ENCODE results near the gene DUSP1. TPM values are rescaled to one million over a fixed set of nuclear protein-coding genes. Genes with fewer than 3 reads are reported as not detected.

DUSP1 gene
- total RNA-seq, 1 donor: 3,538 TPM

GRCh38 chr5:172749881-172750633, 20.9 kb downstream of the DUSP1 start:
- no peaks in the 10 kb centered on the region for H3K27me3 ChIP-seq (ENCODE audit: insufficient read depth, low read length)
- H3K9me3 ChIP-seq (ENCODE audit: low read depth, low read length): no peaks in the 10 kb centered on the region
- H3K4me3 ChIP-seq (ENCODE audit: low read length): no peak overlapping the region
- peaks cover 6% of the 10 kb centered on the region for H3K4me1 ChIP-seq (ENCODE audit: insufficient read depth, low read length)

GRCh38 chr5:172749076-172749475, 21.9 kb downstream of the DUSP1 start:
- H3K4me1 ChIP-seq (ENCODE audit: insufficient read depth, low read length): peaks cover 6% of the 10 kb centered on the region
- no peaks in the 10 kb centered on the region for H3K27me3 ChIP-seq (ENCODE audit: insufficient read depth, low read length)
- no peak overlapping the region for H3K4me3 ChIP-seq (ENCODE audit: low read length)
- H3K9me3 ChIP-seq (ENCODE audit: low read depth, low read length): no peaks in the 10 kb centered on the region

DNA sequence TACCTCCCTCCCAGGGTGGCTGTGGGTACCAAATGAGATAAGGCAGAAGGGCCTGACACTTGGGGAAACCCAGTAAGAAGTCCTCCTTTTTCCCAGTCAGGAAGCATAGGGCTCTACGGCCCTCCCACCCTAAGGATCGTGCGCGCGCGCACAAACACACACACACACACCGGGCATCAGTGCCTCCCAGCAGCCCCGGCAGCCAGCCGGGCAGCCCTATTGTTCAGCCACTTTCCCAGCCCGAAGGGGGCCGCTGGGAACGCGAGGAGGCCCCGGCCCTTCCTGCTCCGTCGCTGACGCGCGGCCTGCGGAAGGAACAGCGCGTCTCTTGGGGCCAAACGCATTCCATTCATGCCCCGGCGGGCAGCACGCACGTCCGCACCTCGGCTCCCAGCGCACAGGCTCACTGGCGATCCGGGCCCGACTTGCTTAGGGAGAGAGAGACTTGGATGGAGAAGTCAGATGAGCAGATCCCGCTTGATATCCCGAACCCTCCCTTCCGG, 22.6 kb downstream of the DUSP1 start:
- H3K4me1 ChIP-seq (ENCODE audit: insufficient read depth, low read length): peaks cover 6% of the 10 kb centered on the region

GRCh38 chr5:172747471-172747870, 23.5 kb downstream of the DUSP1 start:
- peaks cover 6% of the 10 kb centered on the region for H3K4me1 ChIP-seq (ENCODE audit: insufficient read depth, low read length)
- H3K4me3 ChIP-seq (ENCODE audit: low read length): no peak overlapping the region
- H3K9me3 ChIP-seq (ENCODE audit: low read depth, low read length): no peaks in the 10 kb centered on the region
- no peaks in the 10 kb centered on the region for H3K27me3 ChIP-seq (ENCODE audit: insufficient read depth, low read length)

More for the DNA sequence above, 22.6 kb downstream of the DUSP1 start:
- no peaks in the 10 kb centered on the region for H3K27me3 ChIP-seq (ENCODE audit: insufficient read depth, low read length)
- H3K9me3 ChIP-seq (ENCODE audit: low read depth, low read length): no peaks in the 10 kb centered on the region
- H3K4me3 ChIP-seq (ENCODE audit: low read length): no peak overlapping the region

- H3K9me3 ChIP-seq (ENCODE audit: low read depth, low read length): no peaks in the 10 kb centered on the region
- H3K27me3 ChIP-seq (ENCODE audit: insufficient read depth, low read length): no peaks in the 10 kb centered on the region
Observed at GRCh38 chr5:172746725-172747124, 24.3 kb downstream of the DUSP1 start.

DNA sequence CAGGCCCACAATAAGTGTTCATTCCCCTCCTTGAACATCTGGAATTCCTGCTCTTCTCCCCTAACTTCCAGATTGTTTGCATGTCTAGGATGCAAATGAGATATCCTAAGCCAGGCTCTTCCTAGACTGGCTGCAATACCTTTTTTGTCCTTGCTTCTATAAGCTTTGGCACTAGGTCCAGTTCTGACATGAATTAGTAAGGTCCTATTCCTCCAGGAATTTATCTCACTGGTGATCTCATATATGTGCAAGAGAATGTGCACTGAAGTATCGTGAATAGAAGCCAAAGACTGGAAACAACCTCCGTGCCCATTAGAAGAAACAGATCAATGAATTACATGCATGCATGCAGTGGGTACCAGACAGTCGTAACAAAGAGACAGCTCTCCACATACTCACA, 25.2 kb downstream of the DUSP1 start:
- Histone ChIP-seq H3K4me3 (ENCODE audit: low read length) (no peak overlapping the region), H3K27me3 (ENCODE audit: insufficient read depth, low read length) (no peaks in the 10 kb centered on the region)

More at GRCh38 chr5:172746725-172747124, 24.3 kb downstream of the DUSP1 start:
- Histone ChIP-seq H3K4me1 (ENCODE audit: insufficient read depth, low read length) (peaks cover 12% of the 10 kb centered on the region), H3K4me3 (ENCODE audit: low read length) (no peak overlapping the region)

DNA sequence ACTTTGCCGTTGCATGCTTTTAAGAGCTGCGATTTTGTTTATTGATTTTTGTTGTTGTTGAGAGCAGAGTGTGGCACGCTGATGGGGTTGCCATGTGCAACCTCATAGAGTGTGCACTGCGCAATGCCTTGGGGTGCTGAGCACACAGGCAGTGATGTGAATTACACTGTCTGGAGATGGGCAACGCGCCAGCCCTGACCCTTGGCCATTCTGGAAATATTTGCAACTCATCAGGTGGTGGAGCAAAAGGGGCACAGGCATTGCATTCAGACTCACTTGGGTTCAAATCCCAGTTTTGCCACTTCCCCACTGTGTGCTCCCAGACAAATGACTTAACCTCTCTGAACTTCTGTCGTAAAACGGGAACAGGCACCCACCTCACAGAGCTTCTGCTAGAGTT, 25.6 kb downstream of the DUSP1 start:
- H3K4me1 ChIP-seq (ENCODE audit: insufficient read depth, low read length): peaks cover 19% of the 10 kb centered on the region
- no peak overlapping the region for H3K4me3 ChIP-seq (ENCODE audit: low read length)
- no peaks in the 10 kb centered on the region for H3K9me3 ChIP-seq (ENCODE audit: low read depth, low read length)
- H3K27me3 ChIP-seq (ENCODE audit: insufficient read depth, low read length): no peaks in the 10 kb centered on the region

More for the DNA sequence above, 25.2 kb downstream of the DUSP1 start:
- Histone ChIP-seq H3K9me3 (ENCODE audit: low read depth, low read length) (no peaks in the 10 kb centered on the region), H3K4me1 (ENCODE audit: insufficient read depth, low read length) (peaks cover 15% of the 10 kb centered on the region)

GRCh38 chr5:172744123-172745104, 26.6 kb downstream of the DUSP1 start:
- Histone ChIP-seq H3K27me3 (ENCODE audit: insufficient read depth, low read length) (no peaks in the 10 kb centered on the region), H3K4me3 (ENCODE audit: low read length) (no peak overlapping the region), H3K9me3 (ENCODE audit: low read depth, low read length) (no peaks in the 10 kb centered on the region), H3K4me1 (ENCODE audit: insufficient read depth, low read length) (peaks cover 24% of the 10 kb centered on the region)

GRCh38 chr5:172743112-172743959, 27.7 kb downstream of the DUSP1 start:
- H3K27me3 ChIP-seq (ENCODE audit: insufficient read depth, low read length): no peaks in the 10 kb centered on the region
- no peaks in the 10 kb centered on the region for H3K9me3 ChIP-seq (ENCODE audit: low read depth, low read length)
- no peak overlapping the region for H3K4me3 ChIP-seq (ENCODE audit: low read length)
- H3K4me1 ChIP-seq (ENCODE audit: insufficient read depth, low read length): peaks cover 24% of the 10 kb centered on the region

DNA sequence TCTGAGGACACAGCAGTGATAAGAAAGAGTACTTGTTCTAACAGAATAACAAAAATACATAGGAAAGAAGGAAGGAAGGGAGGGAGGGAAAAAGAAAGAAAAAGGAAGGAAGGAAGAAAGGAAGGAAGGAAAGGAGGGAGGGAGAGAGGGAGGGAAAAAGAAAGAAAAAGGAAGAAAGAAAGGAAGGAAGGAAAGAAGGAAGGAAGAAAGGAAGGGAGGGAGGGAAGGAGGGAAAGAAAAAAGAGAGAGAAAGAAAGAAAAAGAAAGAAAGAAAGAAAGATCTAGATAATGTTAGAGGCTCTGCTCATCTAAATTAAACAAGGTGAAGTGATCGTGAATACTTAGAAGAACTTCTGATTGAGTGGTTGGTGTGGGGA, 29.8 kb downstream of the DUSP1 start:
- no peaks in the 10 kb centered on the region for H3K27me3 ChIP-seq (ENCODE audit: insufficient read depth, low read length)
- no peak overlapping the region for H3K4me3 ChIP-seq (ENCODE audit: low read length)

DNA sequence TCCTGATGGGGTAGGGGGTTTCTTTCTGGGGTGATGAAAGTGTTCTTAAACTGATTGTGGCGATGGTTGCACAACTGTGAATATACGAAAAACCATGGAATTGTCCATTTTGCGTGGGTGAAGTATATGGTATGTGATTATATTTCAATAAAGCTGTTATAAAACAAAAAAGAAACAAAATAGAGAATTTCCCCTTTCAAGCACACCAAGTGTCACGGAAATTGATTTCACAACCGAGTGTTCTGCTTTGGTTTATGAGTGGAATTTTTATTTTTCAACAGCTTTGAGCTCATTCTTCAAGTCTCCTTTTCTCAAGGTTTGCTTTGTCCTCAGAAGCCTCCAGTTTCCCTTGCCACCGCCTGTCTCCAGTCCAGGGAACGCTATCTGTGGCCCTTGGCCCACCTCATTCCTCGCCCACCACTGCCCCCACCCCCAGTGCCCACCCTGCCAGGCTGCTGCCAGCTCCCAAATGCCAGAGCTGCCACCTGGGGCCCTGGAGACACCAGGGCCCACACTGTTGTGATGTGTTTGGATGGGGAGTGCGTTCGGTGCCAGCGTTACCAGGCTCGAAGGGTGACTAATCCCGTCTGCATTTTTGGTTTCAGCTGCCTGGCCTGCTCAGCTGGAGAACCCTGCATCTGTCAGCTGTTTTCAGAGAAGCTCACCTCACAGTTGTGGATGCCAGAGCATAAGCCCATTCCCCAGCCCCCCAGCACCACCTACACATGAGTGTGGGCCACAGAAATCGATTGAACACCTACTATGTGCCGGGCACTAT, 30.4 kb downstream of the DUSP1 start:
- Histone ChIP-seq H3K4me1 (ENCODE audit: insufficient read depth, low read length) (peaks cover 24% of the 10 kb centered on the region), H3K4me3 (ENCODE audit: low read length) (no peak overlapping the region), H3K9me3 (ENCODE audit: low read depth, low read length) (no peaks in the 10 kb centered on the region), H3K27me3 (ENCODE audit: insufficient read depth, low read length) (no peaks in the 10 kb centered on the region)

More for the DNA sequence above, 29.8 kb downstream of the DUSP1 start:
- Histone ChIP-seq H3K4me1 (ENCODE audit: insufficient read depth, low read length) (peaks cover 24% of the 10 kb centered on the region), H3K9me3 (ENCODE audit: low read depth, low read length) (no peaks in the 10 kb centered on the region)

GRCh38 chr5:172739375-172739774, 31.6 kb downstream of the DUSP1 start:
- Histone ChIP-seq H3K9me3 (ENCODE audit: low read depth, low read length) (no peaks in the 10 kb centered on the region), H3K27me3 (ENCODE audit: insufficient read depth, low read length) (no peaks in the 10 kb centered on the region), H3K4me1 (ENCODE audit: insufficient read depth, low read length) (peaks cover 24% of the 10 kb centered on the region), H3K4me3 (ENCODE audit: low read length) (no peak overlapping the region)

DNA sequence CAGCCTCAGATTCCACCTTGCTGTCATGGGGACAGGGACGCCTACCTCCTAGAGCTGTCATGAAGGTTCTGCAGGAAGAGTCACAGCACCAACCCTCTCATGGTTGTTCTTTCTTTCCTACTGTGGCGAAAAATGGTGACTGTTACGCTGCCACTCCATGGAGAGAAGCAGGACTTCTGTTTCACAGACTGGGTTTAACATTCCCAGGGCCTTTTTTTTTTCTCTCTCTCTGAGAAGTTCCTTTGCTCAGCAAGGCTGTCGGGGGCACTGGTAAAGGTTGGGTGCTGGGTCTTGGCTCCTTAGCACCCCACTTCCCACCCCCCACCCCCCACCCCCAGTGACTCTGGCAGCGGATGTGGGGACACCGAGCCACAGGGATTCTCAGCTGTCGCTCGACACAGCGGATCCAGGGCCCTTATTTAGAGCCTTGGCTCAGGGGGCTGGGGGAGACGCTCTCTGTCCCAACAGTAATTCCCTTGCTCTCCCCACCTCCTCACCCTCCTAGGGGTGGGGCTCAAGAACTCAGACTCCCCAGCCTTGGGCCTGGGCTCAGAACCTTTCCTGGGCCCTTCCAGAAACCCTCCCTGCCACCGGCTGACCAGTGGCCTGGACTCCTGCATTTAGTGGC, 34.4 kb downstream of the DUSP1 start:
- no peak overlapping the region for H3K4me3 ChIP-seq (ENCODE audit: low read length)
- H3K9me3 ChIP-seq (ENCODE audit: low read depth, low read length): no peaks in the 10 kb centered on the region
- peaks cover 16% of the 10 kb centered on the region for H3K4me1 ChIP-seq (ENCODE audit: insufficient read depth, low read length)
- H3K27me3 ChIP-seq (ENCODE audit: insufficient read depth, low read length): no peaks in the 10 kb centered on the region

Measured in mononuclear cell (primary cell).